ENCODE results near the gene PAGE1.

GRCh38 chrX:49656533-49656932, 39.3 kb downstream of the PAGE1 start:
- TF ChIP-seq, protein P1, sequence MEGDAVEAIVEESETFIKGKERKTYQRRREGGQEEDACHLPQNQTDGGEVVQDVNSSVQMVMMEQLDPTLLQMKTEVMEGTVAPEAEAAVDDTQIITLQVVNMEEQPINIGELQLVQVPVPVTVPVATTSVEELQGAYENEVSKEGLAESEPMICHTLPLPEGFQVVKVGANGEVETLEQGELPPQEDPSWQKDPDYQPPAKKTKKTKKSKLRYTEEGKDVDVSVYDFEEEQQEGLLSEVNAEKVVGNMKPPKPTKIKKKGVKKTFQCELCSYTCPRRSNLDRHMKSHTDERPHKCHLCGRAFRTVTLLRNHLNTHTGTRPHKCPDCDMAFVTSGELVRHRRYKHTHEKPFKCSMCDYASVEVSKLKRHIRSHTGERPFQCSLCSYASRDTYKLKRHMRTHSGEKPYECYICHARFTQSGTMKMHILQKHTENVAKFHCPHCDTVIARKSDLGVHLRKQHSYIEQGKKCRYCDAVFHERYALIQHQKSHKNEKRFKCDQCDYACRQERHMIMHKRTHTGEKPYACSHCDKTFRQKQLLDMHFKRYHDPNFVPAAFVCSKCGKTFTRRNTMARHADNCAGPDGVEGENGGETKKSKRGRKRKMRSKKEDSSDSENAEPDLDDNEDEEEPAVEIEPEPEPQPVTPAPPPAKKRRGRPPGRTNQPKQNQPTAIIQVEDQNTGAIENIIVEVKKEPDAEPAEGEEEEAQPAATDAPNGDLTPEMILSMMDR (conservative IDR thresholded peaks at IDR 0.05) = no peak
- TF ChIP-seq ZFX (IDR thresholded peaks at IDR 0.05) = no peak

All from C4-2B (cell line).